Endothelial cell of umbilical vein (primary cell): ENCODE data around the gene RBM33. TPM values are rescaled to one million over a fixed set of nuclear protein-coding genes. Genes with fewer than 3 reads are reported as not detected.

Experiments used
- BruUV-seq: library from RNA; stranded (reverse); fragments of 400-500 nt; replicated peaks from 2 replicates; lab custom pipeline; 2021; lab: Mats Ljungman, UMichigan
- CTCF ChIA-PET: fragments of 300-600, 350-600 bp; sonication (Branson Sonifier 250); formaldehyde crosslinking; loops from one replicate; lab custom pipeline; 2021; ENCODE audit warnings: antibody characterized with exemption, inconsistent platforms; lab: Charles Lee
- POLR2A ChIA-PET: fragments of 300-600, 350-600 bp; sonication (Branson Sonifier 250); formaldehyde crosslinking; loops from one replicate; lab custom pipeline; 2021; ENCODE audit warnings: antibody characterized with exemption, inconsistent platforms; lab: Charles Lee
- DNase-seq: peaks from one replicate; pipeline ENCODE4 v3.0.0-alpha.2; 2011; ENCODE audit warnings: low read depth, low spot score
- FAIRE-seq: peaks from 2 replicates; lab custom pipeline; 2011; peaks lifted over from hg19 to GRCh38; lab: Jason Lieb, UNC
- H2AFZ ChIP-seq: 2 replicates; pipeline ENCODE4 v1.6.0; 2012; ENCODE audit warnings: low read depth, low read length, control low read depth, inconsistent platforms
- H3K27ac ChIP-seq: 2 replicates; pipeline ENCODE4 v1.5.1; 2011; ENCODE audit warnings: low read depth, mild to moderate bottlenecking, control low read depth, low read length, moderate library complexity; ENCODE audit not compliant: insufficient read depth
- H3K27me3 ChIP-seq, 2 experiments: 2 replicates each; pipeline versions ENCODE4 v1.6.0 to v1.6.1; 2011; ENCODE audit warnings: low read length in 2 of 2, mixed read lengths in 1 of 2; ENCODE audit not compliant: control insufficient read depth in 2 of 2, insufficient read depth in 2 of 2
- H3K36me3 ChIP-seq, 2 experiments: 2 replicates in 1 of 2; 3 replicates in 1 of 2; pipeline ENCODE4 v1.5.1; 2011; ENCODE audit warnings: low read length in 2 of 2, mild to moderate bottlenecking in 1 of 2, moderate library complexity in 1 of 2; ENCODE audit not compliant: control insufficient read depth in 2 of 2, insufficient read depth in 2 of 2; ENCODE audit errors: extremely low read depth in 1 of 2
- H3K4me1 ChIP-seq: 3 replicates; pipeline ENCODE4 v1.5.1; 2011; ENCODE audit warnings: mild to moderate bottlenecking, low read length; ENCODE audit not compliant: control insufficient read depth, insufficient read depth; ENCODE audit errors: extremely low read depth
- H3K4me2 ChIP-seq: 2 replicates; pipeline ENCODE4 v1.6.1; 2011; ENCODE audit warnings: low read length, control low read depth, mixed read lengths; ENCODE audit not compliant: insufficient read depth
- H3K4me3 ChIP-seq, 3 experiments: fragments of 200-600 bp in 1 of 3; sonication (generic), shearing (Covaris generic) in 1 of 3; replicated peaks in 1 of 3; 2 replicates each; pipeline ENCODE4 v1.5.1; 2011 to 2016; ENCODE audit warnings: control low read depth in 3 of 3, low read length in 3 of 3, mild to moderate bottlenecking in 2 of 3, inconsistent platforms in 1 of 3, low read depth in 1 of 3, moderate library complexity in 1 of 3; ENCODE audit not compliant: insufficient read depth in 1 of 3
- H3K79me2 ChIP-seq: 2 replicates; pipeline ENCODE4 v1.6.0; 2012; ENCODE audit warnings: low read length, inconsistent platforms; ENCODE audit not compliant: control insufficient read depth, insufficient read depth
- H3K9ac ChIP-seq: replicated peaks from 2 replicates; pipeline ENCODE3; 2011; ENCODE audit warnings: low read length, control low read depth; ENCODE audit not compliant: insufficient read depth; ENCODE audit errors: extremely low read depth
- H3K9me1 ChIP-seq: replicated peaks from 3 replicates; pipeline ENCODE4 v1.6.0; 2011; ENCODE audit warnings: mild to moderate bottlenecking, low read length; ENCODE audit not compliant: control insufficient read depth, insufficient read depth; ENCODE audit errors: extremely low read depth
- H3K9me3 ChIP-seq: replicated peaks from 2 replicates; pipeline ENCODE4 v1.5.1; 2012; ENCODE audit warnings: low read length, inconsistent platforms; ENCODE audit not compliant: control insufficient read depth, insufficient read depth
- H4K20me1 ChIP-seq: replicated peaks from 2 replicates; pipeline ENCODE3; 2011; ENCODE audit warnings: mild to moderate bottlenecking, low read length; ENCODE audit not compliant: control insufficient read depth, insufficient read depth; ENCODE audit errors: extremely low read depth
- EZH2 ChIP-seq: IDR thresholded peaks from 2 replicates; pipeline ENCODE4 v1.6.1; 2012; ENCODE audit warnings: borderline replicate concordance, low read depth, mild to moderate bottlenecking, moderate library complexity, low read length, inconsistent platforms; ENCODE audit not compliant: severe bottlenecking
- FOS ChIP-seq: IDR thresholded peaks from 2 replicates; pipeline ENCODE4 v1.6.1; 2011; ENCODE audit warnings: mild to moderate bottlenecking, low read length, moderate library complexity, borderline replicate concordance; ENCODE audit not compliant: insufficient read depth
- GATA2 ChIP-seq: IDR thresholded peaks from 2 replicates; pipeline ENCODE4 v1.7.0; 2011; ENCODE audit warnings: low read depth, mild to moderate bottlenecking, moderate library complexity, mixed read lengths, low read length; ENCODE audit not compliant: insufficient read length, insufficient read depth
- JUN ChIP-seq: IDR thresholded peaks from 2 replicates; pipeline ENCODE4 v1.6.1; 2011; ENCODE audit warnings: borderline replicate concordance, low read depth; ENCODE audit not compliant: insufficient read length, insufficient read depth
- MYC ChIP-seq: IDR thresholded peaks from one replicate; pipeline ENCODE4 v1.6.1; 2011; ENCODE audit warnings: mild to moderate bottlenecking, low read depth, low read length
- POLR2A ChIP-seq: IDR thresholded peaks from 2 replicates; pipeline ENCODE4 v1.6.1; 2012; ENCODE audit warnings: low read depth, mild to moderate bottlenecking, control low read depth, low read length
- POLR2AphosphoS5 ChIP-seq: IDR thresholded peaks from 2 replicates; pipeline ENCODE4 v1.6.1; 2012; ENCODE audit warnings: low read depth, mild to moderate bottlenecking, control low read depth, low read length, moderate library complexity; ENCODE audit not compliant: insufficient read depth
- dilution Hi-C: fragments of 300-500 bp; cut with MboI; formaldehyde crosslinking; loops from one replicate; pipeline ENCODE4 v1.15.0; 2019; ENCODE audit warnings: low sequenced_read_pairs; ENCODE audit not compliant: extremely low pct_ligation_motif_present
- intact Hi-C: fragments of 100-400 bp; cut with micrococcal nuclease; formaldehyde crosslinking; loops from one replicate; pipeline ENCODE4 v1.10.0; 2022
- polyA plus RNA-seq, 4 experiments: library from polyadenylated mRNA; depleted of rRNA in 3 of 4; stranded (reverse) in 3 of 4; unstranded in 1 of 4; fragments of >200 nt; gene quantifications; 2 replicates each; pipeline versions ENCODE4 v1.2.1 to v1.2.3, GENCODE V29; 2011 to 2012; ENCODE audit warnings: missing spikeins in 1 of 4
- total RNA-seq: library from RNA; stranded (reverse); gene quantifications from 2 replicates; pipeline ENCODE4 v1.2.3, GENCODE V29; 2021
- TF ChIP-seq, protein P1 (sequence below): IDR thresholded peaks from 2 replicates; pipeline ENCODE4 v1.6.1; 2011; ENCODE audit not compliant: insufficient read depth, insufficient read length
- TF ChIP-seq, protein P2 (sequence below), 2 donors: IDR thresholded peaks; 1 replicate in 1 of 2; 2 replicates in 1 of 2; pipeline ENCODE4 v1.5.1; 2011; ENCODE audit warnings: low read length in 2 of 2, mild to moderate bottlenecking in 2 of 2, moderate library complexity in 2 of 2, control low read depth in 1 of 2, inconsistent platforms in 1 of 2, low read depth in 1 of 2; ENCODE audit not compliant: insufficient read depth in 1 of 2; ENCODE audit errors: extremely low read depth in 1 of 2

Gene RBM33
- total and polyA plus RNA-seq, 2 donors (not counting 3 experiments of a cell fraction or from before 2014, with no cell fraction given) = 16.2 to 68.2 TPM

DNA sequence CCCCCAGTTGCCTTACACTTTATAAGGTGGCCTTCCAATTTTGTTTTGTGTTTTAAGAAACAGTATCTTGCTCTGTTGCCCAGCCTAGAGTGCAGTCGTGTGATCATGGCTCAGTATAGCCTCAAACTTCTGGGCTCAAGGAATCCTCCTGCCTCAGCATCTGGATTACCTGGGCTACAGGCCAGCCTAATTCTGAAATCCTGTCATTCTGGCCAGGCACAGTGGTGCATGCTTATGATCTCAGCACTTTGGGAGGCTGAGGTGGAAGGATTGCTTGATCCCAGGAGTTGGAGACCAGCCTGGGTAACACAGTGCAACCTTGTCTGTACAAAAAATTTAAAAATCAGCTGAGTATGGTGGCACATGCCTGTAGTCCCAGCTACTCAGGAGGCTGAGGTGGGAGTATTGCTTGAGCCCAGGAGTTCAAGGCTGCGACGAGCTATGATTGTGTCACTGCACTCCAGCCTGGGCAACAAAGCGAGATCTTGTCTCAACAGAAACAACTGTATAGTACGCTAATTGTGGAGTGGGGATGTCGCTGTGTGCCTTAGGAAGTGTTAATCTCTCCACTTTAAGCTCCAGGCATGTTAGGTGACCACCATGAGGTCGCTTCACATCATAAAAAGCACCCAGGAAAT, 24.7 kb upstream of the RBM33 start:
- no TSS peak for BruUV-seq
- DNase-seq (no peak), FAIRE-seq (no peak)
- dilution Hi-C loops (no loop called here), intact Hi-C loops (no loop called here)
- Histone ChIP-seq H3K9me1 (no peaks in the 10 kb centered on the region), H3K36me3 (no peaks in the 10 kb centered on the region), H3K4me3 (no peak overlapping the region), H3K4me2 (no peak overlapping the region), H3K4me1 (no peaks in the 10 kb centered on the region), H3K27ac (no peak overlapping the region), H4K20me1 (no peaks in the 10 kb centered on the region), H3K9ac (no peak overlapping the region), H3K9me3 (no peaks in the 10 kb centered on the region), H3K27me3 (peaks cover 0 to 2% of the 10 kb centered on the region in 2 experiments), H2AFZ (no peak overlapping the region), H3K79me2 (no peaks in the 10 kb centered on the region)
- TF ChIP-seq, protein P1, sequence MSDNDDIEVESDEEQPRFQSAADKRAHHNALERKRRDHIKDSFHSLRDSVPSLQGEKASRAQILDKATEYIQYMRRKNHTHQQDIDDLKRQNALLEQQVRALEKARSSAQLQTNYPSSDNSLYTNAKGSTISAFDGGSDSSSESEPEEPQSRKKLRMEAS = no peak
- TF ChIP-seq MYC (no peak), FOS (no peak), GATA2 (no peak), EZH2 (no peak), JUN (no peak), POLR2AphosphoS5 (no peak), POLR2A (no peak)
- TF ChIP-seq, protein P2, sequence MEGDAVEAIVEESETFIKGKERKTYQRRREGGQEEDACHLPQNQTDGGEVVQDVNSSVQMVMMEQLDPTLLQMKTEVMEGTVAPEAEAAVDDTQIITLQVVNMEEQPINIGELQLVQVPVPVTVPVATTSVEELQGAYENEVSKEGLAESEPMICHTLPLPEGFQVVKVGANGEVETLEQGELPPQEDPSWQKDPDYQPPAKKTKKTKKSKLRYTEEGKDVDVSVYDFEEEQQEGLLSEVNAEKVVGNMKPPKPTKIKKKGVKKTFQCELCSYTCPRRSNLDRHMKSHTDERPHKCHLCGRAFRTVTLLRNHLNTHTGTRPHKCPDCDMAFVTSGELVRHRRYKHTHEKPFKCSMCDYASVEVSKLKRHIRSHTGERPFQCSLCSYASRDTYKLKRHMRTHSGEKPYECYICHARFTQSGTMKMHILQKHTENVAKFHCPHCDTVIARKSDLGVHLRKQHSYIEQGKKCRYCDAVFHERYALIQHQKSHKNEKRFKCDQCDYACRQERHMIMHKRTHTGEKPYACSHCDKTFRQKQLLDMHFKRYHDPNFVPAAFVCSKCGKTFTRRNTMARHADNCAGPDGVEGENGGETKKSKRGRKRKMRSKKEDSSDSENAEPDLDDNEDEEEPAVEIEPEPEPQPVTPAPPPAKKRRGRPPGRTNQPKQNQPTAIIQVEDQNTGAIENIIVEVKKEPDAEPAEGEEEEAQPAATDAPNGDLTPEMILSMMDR (IDR thresholded peaks at IDR 0.05; ENCODE audit: extremely low read depth in 1 of 2, insufficient read depth in 1 of 2, low read depth in 1 of 2, low read length in 2 of 2) = no peak
- CTCF ChIA-PET = interaction anchor here (1.6 kb wide), 1 partner anchor 21 kb away, joined by 10 read pairs; no protein-coding TSS in a partner anchor
- POLR2A ChIA-PET = no interaction called here
